ENCODE data around the gene CFAP53.
"Not testable (repeated sequence)": the region's sequence is repeated elsewhere in the genome, so short reads cannot be mapped to it uniquely, and the experiment has no call there.

CFAP53 gene, protein sequence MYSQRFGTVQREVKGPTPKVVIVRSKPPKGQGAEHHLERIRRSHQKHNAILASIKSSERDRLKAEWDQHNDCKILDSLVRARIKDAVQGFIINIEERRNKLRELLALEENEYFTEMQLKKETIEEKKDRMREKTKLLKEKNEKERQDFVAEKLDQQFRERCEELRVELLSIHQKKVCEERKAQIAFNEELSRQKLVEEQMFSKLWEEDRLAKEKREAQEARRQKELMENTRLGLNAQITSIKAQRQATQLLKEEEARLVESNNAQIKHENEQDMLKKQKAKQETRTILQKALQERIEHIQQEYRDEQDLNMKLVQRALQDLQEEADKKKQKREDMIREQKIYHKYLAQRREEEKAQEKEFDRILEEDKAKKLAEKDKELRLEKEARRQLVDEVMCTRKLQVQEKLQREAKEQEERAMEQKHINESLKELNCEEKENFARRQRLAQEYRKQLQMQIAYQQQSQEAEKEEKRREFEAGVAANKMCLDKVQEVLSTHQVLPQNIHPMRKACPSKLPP

GRCh38 chr18:50266248-50266704, at the start of gene CFAP53:
TSS of gene CFAP53 (minus strand) at chr18:50266495. CDS start at chr18:50266404, 91 bp downstream.
- peak; percentile 91 for DNase-seq

DNA sequence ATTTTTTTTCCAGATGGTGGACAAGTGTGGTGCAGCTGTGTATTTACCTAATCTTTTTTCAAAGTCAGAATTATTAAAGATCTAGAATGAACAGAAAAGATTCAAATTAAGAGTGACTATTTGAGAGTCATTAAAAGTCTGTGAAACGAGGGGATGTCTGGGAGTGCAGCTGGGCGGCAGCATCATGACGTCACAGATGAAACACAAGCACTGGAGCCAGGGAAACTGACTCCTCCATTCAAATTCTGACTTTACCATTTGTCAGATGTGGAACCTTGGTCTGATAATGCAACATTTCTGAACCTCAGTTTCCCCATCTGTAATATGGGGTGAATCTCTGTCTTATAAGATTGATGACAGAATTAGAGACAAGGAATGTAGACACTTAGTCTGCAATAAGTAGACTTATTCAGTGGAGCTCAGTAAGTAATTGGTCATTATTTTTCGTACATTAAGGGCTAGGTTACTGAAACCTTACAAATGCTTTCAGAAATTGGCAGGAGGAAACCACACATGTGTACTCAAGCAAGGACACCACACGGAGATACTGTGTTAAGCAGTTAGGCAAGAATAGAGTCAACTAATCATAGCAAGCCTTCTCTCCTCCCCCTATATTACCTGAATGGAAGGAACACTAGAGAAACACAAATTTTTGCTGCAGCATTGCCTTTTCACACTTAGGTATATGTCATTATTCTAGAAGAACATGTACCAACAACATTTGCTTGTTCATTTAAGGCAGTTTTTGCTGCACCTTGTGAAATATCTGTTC, 49.0 kb upstream of the CFAP53 start:
- no peak for DNase-seq

- DNase-seq, result no peak
Observed at GRCh38 chr18:50313873-50314460, 47.7 kb upstream of the CFAP53 start.

DNA sequence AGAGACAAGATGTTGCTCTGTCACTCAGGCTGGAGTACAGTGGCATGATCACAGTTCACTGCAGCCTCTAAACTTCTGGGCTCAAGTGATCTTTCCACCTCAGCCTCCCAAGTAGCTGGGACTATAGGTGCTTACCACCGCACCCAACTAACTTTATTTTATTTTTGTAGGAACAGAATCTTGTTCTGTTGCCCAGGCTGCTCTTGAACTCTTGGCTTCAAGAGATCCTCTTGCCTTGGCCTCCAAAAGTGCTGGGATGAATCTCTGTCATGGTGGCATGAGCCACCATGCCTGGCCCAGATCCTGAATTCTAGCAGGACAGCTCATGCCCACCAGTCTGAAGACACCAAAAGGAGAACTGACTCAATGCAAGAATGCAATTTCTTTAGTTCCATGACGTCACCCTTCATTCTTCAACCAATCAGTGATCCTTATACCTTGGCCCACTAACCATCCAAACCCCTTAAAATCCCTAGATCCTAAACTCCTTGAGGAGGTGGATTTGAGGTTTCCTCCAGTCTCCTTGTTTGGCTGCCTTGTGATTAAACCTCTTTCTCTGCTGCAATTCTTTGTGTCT, 46.8 kb upstream of the CFAP53 start:
- no peak for DNase-seq

DNA sequence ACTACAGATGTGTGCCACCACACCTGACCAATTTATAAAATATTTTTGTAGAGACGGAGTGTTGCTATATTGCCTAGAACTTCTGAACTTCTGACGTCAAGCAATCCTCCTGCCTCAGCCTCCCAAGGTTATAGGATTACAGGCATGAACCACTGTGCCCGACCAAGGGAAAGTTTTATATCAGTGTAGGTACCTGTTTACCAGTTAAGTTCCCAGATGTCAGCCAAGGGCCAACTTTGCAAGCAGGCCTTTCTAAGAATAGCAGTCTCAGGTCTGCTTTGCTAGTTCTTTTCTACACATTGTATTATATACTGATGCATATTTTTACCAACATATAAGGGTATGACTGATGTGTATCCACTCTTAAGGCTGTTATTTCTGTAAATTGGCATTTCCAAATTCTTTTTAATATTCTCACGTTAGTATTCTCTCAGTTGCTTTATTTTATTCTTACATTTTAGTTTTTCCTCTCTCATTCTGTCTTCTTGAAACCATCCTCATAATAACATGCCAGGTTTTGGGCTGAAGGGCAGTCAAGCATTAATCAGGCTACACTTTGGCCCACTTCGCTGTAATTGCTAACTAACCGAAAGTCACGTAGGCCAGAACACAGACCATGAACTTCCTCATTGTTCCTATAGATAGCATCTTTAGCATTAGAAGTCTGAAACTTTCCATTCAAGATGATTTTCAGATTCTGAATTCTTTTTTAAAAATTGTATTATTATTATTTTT, 46.2 kb upstream of the CFAP53 start:
- DNase-seq, result no peak

DNA sequence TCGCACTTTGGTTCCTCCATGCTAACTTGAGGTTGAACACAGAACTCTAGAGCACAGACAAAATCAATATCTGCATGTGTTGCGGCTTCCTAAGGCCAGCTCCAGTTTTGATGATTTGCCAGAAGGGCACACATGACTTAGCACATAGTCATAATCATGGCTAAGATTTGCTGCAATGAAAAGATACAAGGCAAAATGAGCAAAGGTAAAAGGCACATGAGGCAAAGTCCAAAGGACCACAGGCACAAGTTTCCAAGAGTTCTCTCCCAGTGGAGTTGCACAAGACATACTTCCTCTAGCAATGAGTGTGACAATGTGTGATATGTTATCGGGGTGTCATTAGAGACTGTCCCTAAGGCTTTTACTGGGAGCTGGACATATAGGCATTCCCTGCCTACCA, 45.4 kb upstream of the CFAP53 start:
- DNase-seq, result no peak

- no peak for DNase-seq
Observed at GRCh38 chr18:50310080-50310479, 43.8 kb upstream of the CFAP53 start.

GRCh38 chr18:50308851-50309250, 42.6 kb upstream of the CFAP53 start:
- DNase-seq, result not testable (repeated sequence)

GRCh38 chr18:50307738-50308470, 41.6 kb upstream of the CFAP53 start:
- peak; percentile 95 for DNase-seq

- no peak for DNase-seq
Observed at GRCh38 chr18:50307400-50307737, 41.1 kb upstream of the CFAP53 start.

DNA sequence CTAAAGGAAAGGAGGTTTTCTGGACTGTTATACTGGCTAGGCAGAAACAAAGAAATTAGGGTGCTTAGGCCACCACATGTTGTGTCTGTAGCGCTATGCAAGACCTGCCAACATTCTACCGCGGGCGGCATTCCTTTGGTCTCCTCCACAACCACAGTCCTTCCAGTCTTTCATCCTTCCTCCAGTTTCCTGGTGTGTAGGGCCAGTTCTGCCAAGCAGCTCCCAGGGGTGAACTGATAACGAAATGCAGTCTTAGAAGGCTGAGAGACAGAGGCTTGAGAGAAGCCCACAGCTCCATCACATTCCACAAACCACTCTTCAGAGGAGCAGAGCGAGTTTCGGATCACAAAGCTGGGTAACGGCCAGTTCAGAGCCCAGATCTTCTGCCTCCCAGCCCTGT, 40.6 kb upstream of the CFAP53 start:
- no peak for DNase-seq

GRCh38 chr18:50301074-50301473, 34.8 kb upstream of the CFAP53 start:
- DNase-seq, result no peak

- DNase-seq, result no peak
Observed at GRCh38 chr18:50299626-50300388, 33.5 kb upstream of the CFAP53 start.

DNA sequence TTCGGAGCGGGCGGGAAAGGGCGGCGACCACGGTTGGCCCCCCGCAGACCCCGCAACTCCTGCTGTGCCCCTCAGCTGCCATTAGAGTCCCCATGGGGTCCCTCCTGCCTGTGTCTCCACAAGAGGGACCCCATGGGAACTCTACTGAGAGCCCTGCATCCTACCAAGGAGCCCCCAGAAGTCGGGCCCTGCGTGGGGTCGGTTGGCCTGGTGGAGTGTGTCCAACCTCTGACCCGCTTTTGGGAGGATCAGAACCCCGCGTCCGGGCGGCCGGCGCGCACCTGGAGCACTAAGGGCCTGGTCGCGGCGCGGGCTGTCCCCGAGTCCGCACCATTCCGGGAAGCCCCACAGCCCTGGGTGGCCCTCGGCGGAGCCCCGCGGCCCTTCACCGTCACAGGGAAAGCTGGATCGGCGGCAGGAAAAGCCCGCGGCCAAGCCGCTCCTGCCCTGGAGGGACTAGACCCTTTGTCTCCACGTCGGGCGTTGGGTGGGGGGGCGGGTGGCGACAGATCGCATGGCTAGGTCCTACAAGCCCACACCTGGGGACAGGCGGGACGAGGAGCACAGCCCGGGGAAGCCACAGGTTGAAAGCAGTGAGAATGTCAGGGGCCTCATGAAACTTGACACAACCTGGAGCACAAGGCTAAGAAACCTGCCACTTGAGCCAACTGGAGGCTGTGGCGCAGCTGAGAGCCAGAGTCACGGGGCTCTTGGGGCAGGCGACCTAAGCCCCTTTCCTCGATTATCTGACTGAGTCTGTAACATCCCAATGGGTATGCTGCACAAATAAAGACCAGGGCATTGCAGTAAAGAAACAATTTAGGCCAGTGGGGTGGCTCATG, 32.4 kb upstream of the CFAP53 start:
- no peak for DNase-seq

GRCh38 chr18:50297621-50298442, 31.5 kb upstream of the CFAP53 start:
- DNase-seq, result peak; percentile 70

GRCh38 chr18:50293039-50293438, 26.7 kb upstream of the CFAP53 start:
- DNase-seq, result no peak

DNA sequence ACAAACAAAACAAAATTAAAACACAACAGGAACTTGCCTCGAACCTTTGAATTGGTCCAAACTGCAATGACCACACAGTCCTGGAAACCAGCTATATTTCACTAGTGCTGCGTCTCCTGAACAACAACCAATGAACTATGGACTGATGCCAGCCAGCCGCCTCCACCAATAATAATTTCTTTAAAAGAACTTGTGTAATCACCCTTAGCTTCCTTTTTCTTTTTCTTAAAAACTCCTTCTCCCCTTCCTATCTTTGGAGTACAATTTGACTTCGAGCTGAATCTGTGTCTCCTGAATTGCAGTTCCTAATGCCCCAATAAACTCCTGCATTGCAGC, 22.8 kb upstream of the CFAP53 start:
- no peak for DNase-seq

- DNase-seq, result not testable (repeated sequence)
Observed at GRCh38 chr18:50288348-50289107, 22.2 kb upstream of the CFAP53 start.

All from CD4-positive, alpha-beta T cell treated with Interleukin-6 for 4 hours (primary cell).